GM10248 (cell line): ENCODE measurements around the gene SYT8.

Experiments used
- CTCF ChIA-PET: fragments of 300-600 bp; sonication (Branson Sonifier 250); formaldehyde crosslinking; extraction: SDS; loops from one replicate; lab custom pipeline; 2021; ENCODE audit warnings: antibody characterized with exemption; lab: Yijun Ruan, JAX
- POLR2A ChIA-PET: fragments of 350-650 bp; sonication (Branson Sonifier 250); formaldehyde crosslinking; extraction: SDS; loops from one replicate; lab custom pipeline; 2020; ENCODE audit warnings: antibody characterized with exemption; lab: Yijun Ruan, JAX
- DNase-seq: peaks from one replicate; pipeline ENCODE4 v3.0.0; 2012; ENCODE audit errors: extremely low spot score
- CTCF ChIP-seq: IDR thresholded peaks from 2 replicates; pipeline ENCODE4 v1.5.1; 2012; ENCODE audit warnings: mild to moderate bottlenecking, low read depth; ENCODE audit errors: extremely low read depth, missing control alignments, control extremely low read depth

The SYT8 gene

GRCh38 chr11:1856306-1857005 is 21.7 kb downstream of the SYT8 start:
- DNase-seq: no peak
- ChIA-PET CTCF (interaction anchor here (0.7 to 5.2 kb wide), 6 partner anchors 20 to 163 kb away, joined by 3 to 34 read pairs (median 8); partner anchors contain the start of gene TNNT3), POLR2A (no interaction called here)
- no peak for TF ChIP-seq CTCF

- ChIA-PET CTCF (interaction anchor here (2.1 to 5.2 kb wide), 3 partner anchors 20 to 163 kb away, joined by 8 to 34 read pairs (median 9); no protein-coding TSS in a partner anchor), POLR2A (no interaction called here)
These were observed 22.3 kb downstream of the SYT8 start for GRCh38 chr11:1857064-1857463.

GRCh38 chr11:1858154-1858553 is 23.4 kb downstream of the SYT8 start:
- TF ChIP-seq CTCF: no peak
- ChIA-PET CTCF (interaction anchor here (1.6 to 5.2 kb wide), 3 partner anchors 12 to 164 kb away, joined by 3 to 34 read pairs (median 9); no protein-coding TSS in a partner anchor), POLR2A (no interaction called here)
- DNase-seq: no peak

More at GRCh38 chr11:1857064-1857463, 22.3 kb downstream of the SYT8 start:
- no peak for TF ChIP-seq CTCF
- DNase-seq: no peak

- TF ChIP-seq CTCF: no peak
- ChIA-PET CTCF (interaction anchor here (1.6 to 5.2 kb wide), 2 partner anchors 12 to 24 kb away, joined by 3 to 34 read pairs; no protein-coding TSS in a partner anchor), POLR2A (interaction anchor here (0.8 kb wide), 1 partner anchor 10 kb away, joined by 3 read pairs; no protein-coding TSS in a partner anchor)
- no peak for DNase-seq
These were observed 23.8 kb downstream of the SYT8 start for GRCh38 chr11:1858576-1858975.

- POLR2A ChIA-PET: interaction anchor here (0.7 to 0.8 kb wide), 2 partner anchors 11 to 106 kb away, joined by 3 read pairs; no protein-coding TSS in a partner anchor
- no peak for TF ChIP-seq CTCF
- CTCF ChIA-PET: interaction anchor here (1.6 to 5.2 kb wide), 2 partner anchors 12 to 24 kb away, joined by 3 to 34 read pairs; no protein-coding TSS in a partner anchor
- no peak for DNase-seq
These were observed 24.2 kb downstream of the SYT8 start for GRCh38 chr11:1859004-1859403.

- ChIA-PET POLR2A (no interaction called here), CTCF (no interaction called here)
- DNase-seq: no peak
- no peak for TF ChIP-seq CTCF
These were observed 25.3 kb downstream of the SYT8 start for GRCh38 chr11:1860108-1860507.
